ENCODE data around the gene HELZ.

- TF ChIP-seq GATA2 (IDR thresholded peaks at IDR 0.05; ENCODE audit: low read depth, low read length) (no peak), GATA3 (IDR thresholded peaks at IDR 0.05; ENCODE audit: low read depth, low read length) (no peak)
Observed at GRCh38 chr17:67050066-67050465, 194.9 kb downstream of the HELZ start.

Measured in SH-SY5Y (cell line).